H1 (cell line): ENCODE results near the gene POLR2C. TPM values are rescaled to one million over a fixed set of nuclear protein-coding genes. Genes with fewer than 3 reads are reported as not detected.

ENCODE experiments used
- CTCF ChIA-PET: fragments of 300-600 bp; sonication (Branson Sonifier 250); formaldehyde crosslinking; loops from one replicate; lab custom pipeline; 2021; ENCODE audit not compliant: partially characterized antibody; lab: Charles Lee
- POLR2A ChIA-PET: fragments of 300-600 bp; sonication (Branson Sonifier 250); formaldehyde crosslinking; loops from one replicate; lab custom pipeline; 2021; ENCODE audit warnings: inconsistent platforms; ENCODE audit not compliant: partially characterized antibody; lab: Charles Lee
- DNase-seq, 2 experiments: peaks; one replicate each; pipeline versions ENCODE4 v3.0.0 to v3.0.0-alpha.2; 2010 to 2022; ENCODE audit warnings: low spot score in 2 of 2, low read depth in 1 of 2, mixed read lengths in 1 of 2
- FAIRE-seq: peaks from 2 replicates; lab custom pipeline; 2011; peaks lifted over from hg19 to GRCh38; lab: Jason Lieb, UNC
- H2AFZ ChIP-seq: 2 replicates; pipeline ENCODE4 v1.8.1; 2012; ENCODE audit warnings: low read length, inconsistent platforms
- H2AK5ac ChIP-seq: 2 replicates; pipeline ENCODE4 v1.6.1; 2013; ENCODE audit warnings: low read depth, low read length
- H2BK120ac ChIP-seq: replicated peaks from 2 replicates; pipeline ENCODE3; 2013; ENCODE audit warnings: low read depth, low read length, inconsistent platforms
- H2BK12ac ChIP-seq: 2 replicates; pipeline ENCODE4 v1.6.1; 2013; ENCODE audit warnings: low read depth, low read length
- H2BK15ac ChIP-seq: 2 replicates; pipeline ENCODE4 v1.6.1; 2013; ENCODE audit warnings: low read length
- H2BK20ac ChIP-seq: 2 replicates; pipeline ENCODE4 v1.6.1; 2013; ENCODE audit warnings: low read length
- H2BK5ac ChIP-seq: 2 replicates; pipeline ENCODE4 v1.6.1; 2013; ENCODE audit warnings: low read depth, low read length
- H3K14ac ChIP-seq: 2 replicates; pipeline ENCODE4 v1.6.1; 2013; ENCODE audit warnings: inconsistent platforms; ENCODE audit not compliant: insufficient read length
- H3K18ac ChIP-seq: 2 replicates; pipeline ENCODE4 v1.6.1; 2013; ENCODE audit warnings: low read length; ENCODE audit errors: extremely low read depth
- H3K23ac ChIP-seq: 2 replicates; pipeline ENCODE4 v1.6.1; 2013; ENCODE audit warnings: inconsistent platforms; ENCODE audit not compliant: insufficient read length
- H3K23me2 ChIP-seq: 2 replicates; pipeline ENCODE4 v1.6.1; 2013; ENCODE audit warnings: low read depth, low read length
- H3K27ac ChIP-seq: 2 replicates; pipeline ENCODE4 v1.6.1; 2011; ENCODE audit warnings: low read depth, low read length, inconsistent platforms
- H3K27me3 ChIP-seq, 4 experiments: replicated peaks in 1 of 4; 1 replicate in 1 of 4; 2 replicates in 3 of 4; pipeline versions ENCODE4 v1.6.1 to v1.8.1; 2011 to 2013; ENCODE audit warnings: low read length in 3 of 4, mild to moderate bottlenecking in 3 of 4, inconsistent platforms in 2 of 4, mixed read lengths in 2 of 4, moderate library complexity in 1 of 4; ENCODE audit not compliant: control insufficient read depth in 3 of 4, insufficient read depth in 3 of 4; ENCODE audit errors: extremely low read depth in 1 of 4
- H3K36me3 ChIP-seq, 4 experiments: 2 replicates each; pipeline versions ENCODE4 v1.6.1 to v1.8.1; 2011 to 2013; ENCODE audit warnings: mild to moderate bottlenecking in 4 of 4, low read length in 3 of 4, moderate library complexity in 2 of 4, control low read depth in 1 of 4, inconsistent platforms in 1 of 4; ENCODE audit not compliant: insufficient read depth in 4 of 4, control insufficient read depth in 2 of 4
- H3K4ac ChIP-seq: replicated peaks from 2 replicates; pipeline ENCODE3; 2013; ENCODE audit warnings: low read length, low read depth, mixed read lengths, inconsistent platforms; ENCODE audit not compliant: insufficient read length
- H3K4me1 ChIP-seq, 4 experiments: replicated peaks in 1 of 4; 1 replicate in 1 of 4; 2 replicates in 3 of 4; pipeline versions ENCODE4 v1.6.1 to v1.8.1; 2011 to 2013; ENCODE audit warnings: low read length in 3 of 4, inconsistent platforms in 2 of 4, mixed read lengths in 1 of 4; ENCODE audit not compliant: insufficient read depth in 4 of 4, control insufficient read depth in 3 of 4
- H3K4me2 ChIP-seq, 2 experiments: 2 replicates each; pipeline versions ENCODE4 v1.6.1 to v1.8.1; 2011 to 2013; ENCODE audit warnings: low read depth in 2 of 2, low read length in 2 of 2, control low read depth in 1 of 2, inconsistent platforms in 1 of 2, mild to moderate bottlenecking in 1 of 2; ENCODE audit not compliant: insufficient read depth in 1 of 2
- H3K4me3 ChIP-seq, 4 experiments: fragments of 200-600, 300-600 bp in 1 of 4; sonication (generic), shearing (Covaris generic), sonication (Bioruptor Twin) in 1 of 4; 2 replicates each; pipeline versions ENCODE4 v1.5.1 to v1.8.1; 2011 to 2016; ENCODE audit warnings: low read length in 4 of 4, low read depth in 3 of 4, control low read depth in 2 of 4, inconsistent platforms in 2 of 4, mild to moderate bottlenecking in 2 of 4, mixed read lengths in 1 of 4, moderate library complexity in 1 of 4; ENCODE audit not compliant: insufficient read depth in 2 of 4; ENCODE audit errors: extremely low read depth in 1 of 4
- H3K56ac ChIP-seq: replicated peaks from 2 replicates; pipeline ENCODE3; 2013; ENCODE audit warnings: low read depth, mild to moderate bottlenecking, mixed read lengths, low read length, inconsistent platforms; ENCODE audit not compliant: insufficient read length
- H3K79me1 ChIP-seq: 2 replicates; pipeline ENCODE4 v1.6.1; 2013; ENCODE audit warnings: low read depth, low read length, control low read depth
- H3K79me2 ChIP-seq, 2 experiments: 2 replicates each; pipeline versions ENCODE4 v1.6.1 to v1.8.1; 2012 to 2013; ENCODE audit warnings: low read length in 2 of 2, mild to moderate bottlenecking in 2 of 2, inconsistent platforms in 1 of 2; ENCODE audit not compliant: insufficient read depth in 2 of 2, control insufficient read depth in 1 of 2
- H3K9ac ChIP-seq, 4 experiments: replicated peaks in 1 of 4; 1 replicate in 1 of 4; 2 replicates in 3 of 4; pipeline versions ENCODE4 v1.6.1 to v1.8.1; 2011 to 2013; ENCODE audit warnings: low read depth in 3 of 4, low read length in 3 of 4, control low read depth in 2 of 4, mild to moderate bottlenecking in 2 of 4, moderate library complexity in 2 of 4, inconsistent platforms in 1 of 4; ENCODE audit errors: extremely low read depth in 1 of 4
- H3K9me3 ChIP-seq, 2 experiments: 2 replicates each; pipeline versions ENCODE4 v1.6.1 to v1.8.1; 2012 to 2013; ENCODE audit warnings: mild to moderate bottlenecking in 2 of 2, moderate library complexity in 2 of 2, control low read depth in 1 of 2, inconsistent platforms in 1 of 2, low read depth in 1 of 2, low read length in 1 of 2, mixed read lengths in 1 of 2; ENCODE audit not compliant: insufficient read depth in 2 of 2
- H4K20me1 ChIP-seq, 2 experiments: replicated peaks in 1 of 2; 2 replicates each; pipeline versions ENCODE3 to v1.8.1; 2011 to 2013; ENCODE audit warnings: inconsistent platforms in 2 of 2, low read length in 2 of 2, mild to moderate bottlenecking in 1 of 2; ENCODE audit not compliant: insufficient read depth in 2 of 2, control insufficient read depth in 1 of 2
- H4K5ac ChIP-seq: 2 replicates; pipeline ENCODE4 v1.6.1; 2013; ENCODE audit warnings: low read length, low read depth, mixed read lengths, inconsistent platforms; ENCODE audit not compliant: insufficient read length
- H4K8ac ChIP-seq: 2 replicates; pipeline ENCODE4 v1.8.0; 2013; ENCODE audit warnings: mild to moderate bottlenecking, moderate library complexity, low read length, inconsistent platforms; ENCODE audit not compliant: insufficient read depth; ENCODE audit errors: extremely low read depth
- H4K91ac ChIP-seq: replicated peaks from 2 replicates; pipeline ENCODE3; 2013; ENCODE audit warnings: low read length, mixed read lengths, inconsistent platforms; ENCODE audit not compliant: insufficient read length
- JUN ChIP-seq: IDR thresholded peaks from 2 replicates; pipeline ENCODE4 v1.6.1; 2011; ENCODE audit warnings: low read depth, mild to moderate bottlenecking, improper control_type of control experiment, low read length
- PHF8 ChIP-seq: fragments of 200-600 bp; sonication (generic); conservative IDR thresholded peaks from 2 replicates; pipeline ENCODE4 v1.7.1; 2012; ENCODE audit warnings: low read depth, mild to moderate bottlenecking, inconsistent platforms, low read length, moderate library complexity
- RXRA ChIP-seq: IDR thresholded peaks from 2 replicates; pipeline ENCODE4 v1.6.1; 2011; ENCODE audit warnings: low read depth, mild to moderate bottlenecking, low read length, moderate library complexity; ENCODE audit not compliant: insufficient read depth
- SP1 ChIP-seq: IDR thresholded peaks from 2 replicates; pipeline ENCODE4 v1.6.1; 2011; ENCODE audit warnings: low read depth, low read length
- TBP ChIP-seq: IDR thresholded peaks from 2 replicates; pipeline ENCODE4 v1.6.1; 2011; ENCODE audit warnings: low read depth, low read length, improper control_type of control experiment
- WGBS, 2 experiments: shearing (Covaris generic) in 1 of 2; methylation state at CpG; one replicate each; pipeline versions ENCODE4 v1.1.6 to v1.1.7; 2013 to 2015; ENCODE audit warnings: low lambda C conversion rate in 2 of 2, mixed read lengths in 2 of 2, inconsistent platforms in 1 of 2, low coverage in 1 of 2, missing lambda C conversion rate in 1 of 2; ENCODE audit not compliant: insufficient replicate concordance in 2 of 2, insufficient coverage in 1 of 2, insufficient read length in 1 of 2; ENCODE audit errors: extremely low coverage in 1 of 2, missing lambda C conversion rate in 1 of 2; 5-methylcytosine and 5-hydroxymethylcytosine counted together
- polyA plus RNA-seq, 7 experiments: library from polyadenylated mRNA; depleted of rRNA in 3 of 7; stranded (reverse) in 5 of 7; unstranded in 2 of 7; fragments of >200 nt in 5 of 7; fragments of 200-250 nt in 2 of 7; gene quantifications; 1 replicate in 5 of 7; 2 replicates in 1 of 7; 4 replicates in 1 of 7; pipeline versions ENCODE4 v1.2.1 to v1.2.3, GENCODE V29; 2011 to 2013; ENCODE audit warnings: missing spikeins in 2 of 7, mixed read lengths in 2 of 7
- total RNA-seq: library from RNA; stranded (reverse); fragmentation: NEBNext Ultra II Directional; extraction: Animal tissue kit (Norgen Biotek cat#: 25700); gene quantifications from 2 replicates; pipeline ENCODE4 v1.2.1, GENCODE V29; 2021
- TF ChIP-seq, protein P1 (sequence below): IDR thresholded peaks from 2 replicates; pipeline ENCODE4 v1.6.1; 2012; ENCODE audit warnings: inconsistent platforms

POLR2C gene
- total and polyA plus RNA-seq, 2 of the 8 experiments (the other 6 are each of a cell fraction or from before 2014, with no cell fraction given) = 72.5 to 132 TPM

GRCh38 chr16:57426356-57426755 is 36.1 kb upstream of the POLR2C start:
- WGBS, 2 experiments = 88% methylated on average over 7 of the region's 7 CpGs; no CpG with 5 or more reads in 1 of the 2 experiments
- no peak overlapping the region for H2BK12ac ChIP-seq
- H3K4me1 ChIP-seq = no peaks in the 10 kb centered on the region
- H3K14ac ChIP-seq = no peak overlapping the region
- H3K9ac ChIP-seq = no peak overlapping the region
- no peaks in the 10 kb centered on the region for H3K23me2 ChIP-seq
- no peaks in the 10 kb centered on the region for H3K9me3 ChIP-seq
- no peak overlapping the region for H4K5ac ChIP-seq
- H4K91ac ChIP-seq = no peak overlapping the region
- no peak overlapping the region for H2BK5ac ChIP-seq
- H4K20me1 ChIP-seq = peaks cover 0 to 2% of the 10 kb centered on the region in 2 experiments
- no peak for TF ChIP-seq TBP
- TF ChIP-seq, protein P1, sequence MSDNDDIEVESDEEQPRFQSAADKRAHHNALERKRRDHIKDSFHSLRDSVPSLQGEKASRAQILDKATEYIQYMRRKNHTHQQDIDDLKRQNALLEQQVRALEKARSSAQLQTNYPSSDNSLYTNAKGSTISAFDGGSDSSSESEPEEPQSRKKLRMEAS = no peak
- TF ChIP-seq RXRA = no peak
- TF ChIP-seq JUN = no peak
- no peak for TF ChIP-seq PHF8
- TF ChIP-seq SP1 = no peak
- no peak overlapping the region for H3K4me2 ChIP-seq
- H3K23ac ChIP-seq = no peak overlapping the region
- ChIA-PET CTCF (interaction anchor here (1.2 to 19.2 kb wide), 4 partner anchors 8 to 122 kb away, joined by 3 to 513 read pairs (median 12); no protein-coding TSS in a partner anchor), POLR2A (interaction anchor here (1.1 to 1.2 kb wide), 2 partner anchors 10 to 20 kb away, joined by 3 to 4 read pairs; partner anchors contain the start of genes CIAPIN1 and COQ9)
- no peak overlapping the region for H2BK15ac ChIP-seq
- H3K36me3 ChIP-seq = peaks cover 9 to 35% (median 27%) of the 10 kb centered on the region in 4 experiments; a peak in 7 of 8 replicates
- H2BK120ac ChIP-seq = no peak overlapping the region
- H2AK5ac ChIP-seq = no peak overlapping the region
- no peak overlapping the region for H3K27ac ChIP-seq
- no peak overlapping the region for H2AFZ ChIP-seq
- no peaks in the 10 kb centered on the region for H3K79me2 ChIP-seq
- no peak overlapping the region for H3K18ac ChIP-seq
- no peak overlapping the region for H3K56ac ChIP-seq
- no peaks in the 10 kb centered on the region for H3K79me1 ChIP-seq
- no peak overlapping the region for H2BK20ac ChIP-seq
- no peak for DNase-seq
- no peaks in the 10 kb centered on the region for H3K27me3 ChIP-seq
- no peak for FAIRE-seq
- no peak overlapping the region for H3K4ac ChIP-seq
- H3K4me3 ChIP-seq = no peak overlapping the region
- H4K8ac ChIP-seq = no peak overlapping the region
